ENCODE measurements around the gene ANKRD10. TPM values are rescaled to one million over a fixed set of nuclear protein-coding genes. Genes with fewer than 3 reads are reported as not detected.
A peak's percentile ranks its signal among the peaks of the same experiment; 100 is the strongest.

ANKRD10 gene
- total RNA-seq, 2 experiments from 2014 or later, result 75.5 to 83.8 TPM

GRCh38 chr13:110912651-110913051 lies 2.2 kb downstream of the ANKRD10 start:
- ChIA-PET CTCF (no interaction called here), POLR2A (interaction anchor here (3.3 kb wide), 1 partner anchor 200 kb away, joined by 28 read pairs; the partner anchor contains the start of gene ING1)
- no peak for TF ChIP-seq CTCF (IDR thresholded peaks at IDR 0.05)
- Mint-ChIP-seq H3K4me1 (ENCODE audit: low read depth) (peaks cover 76% of the 10 kb centered on the region), H3K36me3 (ENCODE audit: low read depth) (peaks cover 43% of the 10 kb centered on the region), H3K4me3 (peak overlapping the region; percentile 94), H3K27me3 (no peaks in the 10 kb centered on the region), H3K27ac (peak overlapping the region; percentile 84), H3K9me3 (no peaks in the 10 kb centered on the region)
- peaks cover 31% of the 10 kb centered on the region for H3K36me3 ChIP-seq (ENCODE audit: insufficient read depth, low read length)
- intact Hi-C loops (cut with DNase I, micrococcal nuclease), result loop anchor here (5.0 to 10.0 kb wide), 8 partner anchors 195 to 1672 kb away; partner anchors contain the start of genes IRS2 (in 1 of the 2), NAXD (in 1 of the 2), RAB20 (in 1 of the 2) and TUBGCP3 (in 1 of the 2)
- DNase-seq, result peak in 2 of 14 experiments; percentile 23 to 41
- no peaks in the 10 kb centered on the region for H3K27me3 ChIP-seq (ENCODE audit: control insufficient read depth in 1 of 2, insufficient read depth in 2 of 2, low read length in 2 of 2)
- no peak for ATAC-seq (ENCODE audit: poor library complexity)
- no peaks in the 10 kb centered on the region for H3K9me3 ChIP-seq (ENCODE audit: control insufficient read depth in 1 of 2, insufficient read depth in 1 of 2, low read length in 2 of 2)
- H3K27ac ChIP-seq (ENCODE audit: low read depth in 1 of 2, low read length in 2 of 2), result no peak overlapping the region
- peak overlapping the region; percentile 81 for H3K4me3 ChIP-seq (ENCODE audit: low read length)
- H3K4me1 ChIP-seq (ENCODE audit: insufficient read depth, low read length), result peaks cover 35% of the 10 kb centered on the region

GRCh38 chr13:110911880-110912279 lies 3.0 kb downstream of the ANKRD10 start:
- ATAC-seq (ENCODE audit: poor library complexity) (no peak), DNase-seq (no peak)
- Mint-ChIP-seq H3K9me3 (no peaks in the 10 kb centered on the region), H3K36me3 (ENCODE audit: low read depth) (peaks cover 50% of the 10 kb centered on the region), H3K4me1 (ENCODE audit: low read depth) (peaks cover 73% of the 10 kb centered on the region), H3K27me3 (no peaks in the 10 kb centered on the region), H3K27ac (no peak overlapping the region), H3K4me3 (peak overlapping the region; percentile 94)
- H3K27ac ChIP-seq (ENCODE audit: low read depth in 1 of 2, low read length in 2 of 2), result no peak overlapping the region
- ChIA-PET CTCF (no interaction called here), POLR2A (no interaction called here)
- no peaks in the 10 kb centered on the region for H3K9me3 ChIP-seq (ENCODE audit: control insufficient read depth in 1 of 2, insufficient read depth in 1 of 2, low read length in 2 of 2)
- H3K4me3 ChIP-seq (ENCODE audit: low read length), result no peak overlapping the region
- intact Hi-C loops (cut with DNase I, micrococcal nuclease), result loop anchor here (5.0 to 10.0 kb wide), 8 partner anchors 195 to 1673 kb away; partner anchors contain the start of genes IRS2 (in 1 of the 2), NAXD (in 1 of the 2), RAB20 (in 1 of the 2) and TUBGCP3 (in 1 of the 2)
- H3K36me3 ChIP-seq (ENCODE audit: insufficient read depth, low read length), result peaks cover 33% of the 10 kb centered on the region
- no peaks in the 10 kb centered on the region for H3K27me3 ChIP-seq (ENCODE audit: control insufficient read depth in 1 of 2, insufficient read depth in 2 of 2, low read length in 2 of 2)
- H3K4me1 ChIP-seq (ENCODE audit: insufficient read depth, low read length), result peaks cover 35% of the 10 kb centered on the region
- no peak for TF ChIP-seq CTCF (IDR thresholded peaks at IDR 0.05)

GRCh38 chr13:110910013-110910890 lies 4.6 kb downstream of the ANKRD10 start:
- ChIA-PET CTCF (no interaction called here), POLR2A (no interaction called here)

More at GRCh38 chr13:110910013-110910890, 4.6 kb downstream of the ANKRD10 start:
- ATAC-seq (ENCODE audit: poor library complexity) (no peak), DNase-seq (no peak)
- Mint-ChIP-seq H3K27me3 (no peaks in the 10 kb centered on the region), H3K27ac (peak overlapping the region; percentile 47), H3K36me3 (ENCODE audit: low read depth) (peaks cover 67% of the 10 kb centered on the region), H3K4me1 (ENCODE audit: low read depth) (peaks cover 75% of the 10 kb centered on the region), H3K4me3 (no peak overlapping the region), H3K9me3 (no peaks in the 10 kb centered on the region)
- no peaks in the 10 kb centered on the region for H3K27me3 ChIP-seq (ENCODE audit: control insufficient read depth in 1 of 2, insufficient read depth in 2 of 2, low read length in 2 of 2)
- TF ChIP-seq CTCF (IDR thresholded peaks at IDR 0.05), result no peak
- no peak overlapping the region for H3K27ac ChIP-seq (ENCODE audit: low read depth in 1 of 2, low read length in 2 of 2)
- no peak overlapping the region for H3K4me3 ChIP-seq (ENCODE audit: low read length)
- peaks cover 29% of the 10 kb centered on the region for H3K4me1 ChIP-seq (ENCODE audit: insufficient read depth, low read length)
- intact Hi-C loops (cut with DNase I, micrococcal nuclease), result loop anchor here (5.0 to 10.0 kb wide), 8 partner anchors 193 to 1675 kb away; partner anchors contain the start of genes IRS2 (in 1 of the 2), NAXD (in 1 of the 2), RAB20 (in 1 of the 2) and TUBGCP3 (in 1 of the 2)
- no peaks in the 10 kb centered on the region for H3K9me3 ChIP-seq (ENCODE audit: control insufficient read depth in 1 of 2, insufficient read depth in 1 of 2, low read length in 2 of 2)
- peaks cover 49% of the 10 kb centered on the region for H3K36me3 ChIP-seq (ENCODE audit: insufficient read depth, low read length)

Measured in CD4-positive, alpha-beta T cell (primary cell).